PC-9 (cell line): ENCODE data around the gene CCDC154. TPM values are rescaled to one million over a fixed set of nuclear protein-coding genes. Genes with fewer than 3 reads are reported as not detected.

Experiments used
- BruUV-seq: library from RNA; stranded (reverse); fragments of 400-500 nt; replicated peaks from 2 replicates; lab custom pipeline; 2021; lab: Mats Ljungman, UMichigan
- CTCF ChIA-PET: fragments of 300-600 bp; sonication (Branson Sonifier 250); formaldehyde crosslinking; loops from one replicate; lab custom pipeline; 2022; ENCODE audit warnings: antibody characterized with exemption; lab: Charles Lee
- POLR2A ChIA-PET: fragments of 300-600 bp; sonication (Branson Sonifier 250); formaldehyde crosslinking; loops from one replicate; lab custom pipeline; 2022; ENCODE audit warnings: antibody characterized with exemption; ENCODE audit not compliant: unreplicated experiment; lab: Charles Lee
- DNase-seq, 2 experiments: peaks; one replicate each; pipeline versions ENCODE4 v3.0.0 to v3.0.0-alpha.2; 2015 to 2022; ENCODE audit warnings: mixed read lengths in 1 of 2
- H2AFZ ChIP-seq: fragments of 200-600 bp; sonication (generic); 2 replicates; pipeline ENCODE4 v1.8.1; 2017; ENCODE audit warnings: antibody characterized with exemption
- H3F3A ChIP-seq: fragments of 200-600 bp; sonication (generic); 2 replicates; pipeline ENCODE4 v1.8.1; 2017; ENCODE audit warnings: antibody characterized with exemption, mild to moderate bottlenecking, low read depth; ENCODE audit not compliant: insufficient read depth
- H3K27ac ChIP-seq: fragments of 200-600 bp; sonication (generic); 2 replicates; pipeline ENCODE4 v1.6.1; 2016; ENCODE audit warnings: mixed run types
- H3K27me3 ChIP-seq: fragments of 200-600 bp; sonication (generic); 2 replicates; pipeline ENCODE4 v1.6.1; 2016; ENCODE audit warnings: low read depth, mixed run types; ENCODE audit not compliant: insufficient read depth
- H3K36me3 ChIP-seq: fragments of 200-600 bp; sonication (generic); 2 replicates; pipeline ENCODE4 v1.6.1; 2016; ENCODE audit warnings: low read depth, mixed run types
- H3K4me1 ChIP-seq: fragments of 200-600 bp; sonication (generic); replicated peaks from 2 replicates; pipeline ENCODE4 v1.6.1; 2016; ENCODE audit warnings: mixed run types; ENCODE audit not compliant: insufficient read depth
- H3K4me2 ChIP-seq: fragments of 200-600 bp; sonication (generic); 2 replicates; pipeline ENCODE4 v1.6.1; 2017; ENCODE audit warnings: mixed run types
- H3K4me3 ChIP-seq: fragments of 200-600 bp; sonication (generic); 2 replicates; pipeline ENCODE4 v1.6.1; 2016; ENCODE audit warnings: mixed run types
- H3K79me2 ChIP-seq: fragments of 200-600 bp; sonication (generic); 2 replicates; pipeline ENCODE4 v1.6.1; 2017; ENCODE audit warnings: low read depth, mixed run types
- H3K9me2 ChIP-seq: fragments of 200-600 bp; sonication (generic); 2 replicates; pipeline ENCODE4 v1.8.1; 2017; ENCODE audit warnings: mild to moderate bottlenecking; ENCODE audit not compliant: insufficient read depth
- H3K9me3 ChIP-seq: fragments of 200-600 bp; sonication (generic); 2 replicates; pipeline ENCODE4 v1.8.1; 2016; ENCODE audit warnings: low read depth; ENCODE audit not compliant: insufficient read depth
- H4K20me1 ChIP-seq: fragments of 200-600 bp; sonication (generic); 2 replicates; pipeline ENCODE4 v1.8.1; 2017; ENCODE audit not compliant: insufficient read depth
- CTCF ChIP-seq: fragments of 200-600 bp; sonication (generic); conservative IDR thresholded peaks from 2 replicates; pipeline ENCODE4 v1.6.1; 2017; ENCODE audit warnings: mixed run types, antibody characterized with exemption, mild to moderate bottlenecking, moderate library complexity
- EZH2 ChIP-seq: fragments of 200-600 bp; sonication (generic); IDR thresholded peaks from 2 replicates; pipeline ENCODE4 v1.8.0; 2017; ENCODE audit warnings: antibody characterized with exemption, low read depth
- intact Hi-C: fragments of 100-400 bp; cut with micrococcal nuclease; formaldehyde crosslinking; loops from one replicate; pipeline ENCODE4 v1.10.0; 2022; ENCODE audit not compliant: unreplicated experiment
- total RNA-seq: library from RNA; stranded (reverse); gene quantifications from 2 replicates; pipeline ENCODE4 v1.2.3, GENCODE V29; 2021

CCDC154 gene
- total RNA-seq, 1 experiment from 2014 or later: 2.4 TPM

GRCh38 chr16:1429012-1429411 lies 15.3 kb downstream of the CCDC154 start:
- intact Hi-C loops: no loop called here
- Histone ChIP-seq H3F3A (no peaks in the 10 kb centered on the region), H3K4me2 (no peak overlapping the region), H3K27me3 (0 out of 2 replicates have a peak, but pooled peaks cover 5% of the 10 kb centered on the region), H3K27ac (no peak overlapping the region), H3K79me2 (no peaks in the 10 kb centered on the region), H4K20me1 (no peaks in the 10 kb centered on the region), H3K4me3 (no peak overlapping the region), H2AFZ (no peak overlapping the region), H3K9me3 (no peaks in the 10 kb centered on the region), H3K9me2 (no peaks in the 10 kb centered on the region), H3K4me1 (no peaks in the 10 kb centered on the region), H3K36me3 (no peaks in the 10 kb centered on the region)
- CTCF ChIA-PET: no interaction called here
- TF ChIP-seq CTCF (no peak), EZH2 (no peak)
- no TSS peak for BruUV-seq
- DNase-seq: no peak
- POLR2A ChIA-PET: no interaction called here

GRCh38 chr16:1428511-1428910 lies 15.8 kb downstream of the CCDC154 start:
- no peaks in the 10 kb centered on the region for H3K4me1 ChIP-seq
- no peaks in the 10 kb centered on the region for H4K20me1 ChIP-seq
- no peak overlapping the region for H3K4me2 ChIP-seq
- 0 out of 2 replicates have a peak, but pooled peaks cover 5% of the 10 kb centered on the region for H3K27me3 ChIP-seq
- ChIA-PET POLR2A (no interaction called here), CTCF (interaction anchor here (0.6 kb wide), 1 partner anchor 141 kb away, joined by 3 read pairs; no protein-coding TSS in a partner anchor)
- H3K36me3 ChIP-seq: no peaks in the 10 kb centered on the region
- no peak for TF ChIP-seq CTCF
- TF ChIP-seq EZH2: no peak
- no TSS peak for BruUV-seq
- H3K4me3 ChIP-seq: no peak overlapping the region
- intact Hi-C loops: no loop called here
- no peaks in the 10 kb centered on the region for H3K9me3 ChIP-seq
- H3K27ac ChIP-seq: no peak overlapping the region
- no peak for DNase-seq
- no peaks in the 10 kb centered on the region for H3K9me2 ChIP-seq
- no peaks in the 10 kb centered on the region for H3F3A ChIP-seq
- no peaks in the 10 kb centered on the region for H3K79me2 ChIP-seq
- no peak overlapping the region for H2AFZ ChIP-seq

GRCh38 chr16:1427473-1428461 lies 16.6 kb downstream of the CCDC154 start:
- H3K4me2 ChIP-seq: no peak overlapping the region
- intact Hi-C loops: no loop called here
- no TSS peak for BruUV-seq

More at GRCh38 chr16:1427473-1428461, 16.6 kb downstream of the CCDC154 start:
- Histone ChIP-seq H3K36me3 (no peaks in the 10 kb centered on the region), H3K79me2 (no peaks in the 10 kb centered on the region), H3K9me2 (no peaks in the 10 kb centered on the region), H3F3A (no peaks in the 10 kb centered on the region; the same call in 1 of the 2 replicates), H3K4me3 (no peak overlapping the region), H3K27me3 (0 out of 2 replicates have a peak, but pooled peaks cover 5% of the 10 kb centered on the region), H3K27ac (no peak overlapping the region), H2AFZ (no peak overlapping the region), H3K4me1 (no peaks in the 10 kb centered on the region), H3K9me3 (no peaks in the 10 kb centered on the region), H4K20me1 (no peaks in the 10 kb centered on the region)
- POLR2A ChIA-PET: interaction anchor here (1.1 kb wide), 1 partner anchor 49 kb away, joined by 4 read pairs; no protein-coding TSS in a partner anchor
- no peak for TF ChIP-seq EZH2
- no peak for TF ChIP-seq CTCF
- DNase-seq: no peak
- CTCF ChIA-PET: interaction anchor here (0.6 kb wide), 1 partner anchor 141 kb away, joined by 3 read pairs; no protein-coding TSS in a partner anchor
